Suppressor macrophage (primary cell): ENCODE measurements around the gene PVRIG.
"Not testable (repeated sequence)": the region's sequence is repeated elsewhere in the genome, so short reads cannot be mapped to it uniquely, and the experiment has no call there.

Experiments
- DNase-seq, 4 experiments: peaks; one replicate each; pipeline ENCODE4 v3.0.0-alpha.2; 2020 to 2022

Gene PVRIG

DNA sequence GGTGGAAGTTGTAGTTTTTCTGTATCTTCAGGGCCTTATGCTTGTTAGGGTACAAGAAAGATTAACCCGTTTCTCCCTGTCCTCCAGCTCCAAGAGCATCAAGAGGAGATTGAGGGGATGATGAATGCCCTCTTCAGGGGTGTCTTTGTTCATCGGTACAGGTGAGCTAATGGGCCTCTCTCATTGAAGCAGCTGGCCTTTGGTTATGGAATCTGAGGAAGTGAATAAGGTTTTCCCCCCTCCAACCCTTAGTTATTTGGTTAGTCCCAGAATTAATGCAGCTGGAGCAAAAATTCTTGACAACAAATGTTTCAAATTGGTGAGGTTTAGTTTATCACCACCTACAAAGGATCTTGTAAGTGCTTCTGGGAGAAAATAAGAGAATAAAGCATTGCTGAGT is 24.5 kb upstream of the PVRIG start:
- DNase-seq: no peak

DNA sequence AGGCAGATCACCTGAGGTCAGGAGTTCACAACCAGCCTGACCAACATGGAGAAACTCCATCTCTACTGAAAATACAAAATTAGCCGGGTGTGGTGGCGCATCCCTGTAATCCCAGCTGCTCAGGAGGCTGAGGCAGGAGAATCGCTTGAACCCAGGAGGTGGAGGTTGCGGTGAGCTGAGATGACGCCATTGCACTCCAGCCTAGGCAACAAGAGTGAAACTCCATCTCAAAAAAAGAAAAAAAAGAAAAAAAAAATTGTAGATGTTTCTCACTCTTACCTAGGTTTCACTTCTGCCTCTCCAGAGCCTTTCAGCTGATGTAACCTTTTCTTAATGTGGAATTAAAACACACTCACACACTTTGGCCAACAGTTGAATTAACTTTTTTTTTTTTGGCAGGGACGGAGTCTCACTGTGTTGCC is 23.8 kb upstream of the PVRIG start:
- DNase-seq: not testable (repeated sequence)

DNA sequence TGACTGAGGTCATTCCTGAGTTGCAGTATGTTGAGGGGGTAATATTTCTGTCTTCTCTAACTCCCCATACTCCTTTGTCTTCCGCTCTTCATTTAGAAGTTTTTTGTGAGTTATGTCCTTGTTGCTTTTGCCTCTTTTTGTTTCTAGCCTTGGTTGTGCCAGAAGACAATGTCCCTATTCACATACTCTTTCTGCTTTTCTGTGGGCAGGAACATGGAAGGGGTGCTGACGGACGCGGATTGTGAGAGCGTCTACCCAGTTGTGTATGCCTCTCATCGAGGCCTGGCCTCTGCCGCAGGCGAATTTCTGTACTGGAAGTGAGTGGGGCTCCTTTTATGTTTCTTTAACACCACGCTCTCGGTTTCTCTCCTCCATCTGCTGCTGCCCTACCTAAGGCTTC is 21.5 kb upstream of the PVRIG start:
- DNase-seq: no peak

DNA sequence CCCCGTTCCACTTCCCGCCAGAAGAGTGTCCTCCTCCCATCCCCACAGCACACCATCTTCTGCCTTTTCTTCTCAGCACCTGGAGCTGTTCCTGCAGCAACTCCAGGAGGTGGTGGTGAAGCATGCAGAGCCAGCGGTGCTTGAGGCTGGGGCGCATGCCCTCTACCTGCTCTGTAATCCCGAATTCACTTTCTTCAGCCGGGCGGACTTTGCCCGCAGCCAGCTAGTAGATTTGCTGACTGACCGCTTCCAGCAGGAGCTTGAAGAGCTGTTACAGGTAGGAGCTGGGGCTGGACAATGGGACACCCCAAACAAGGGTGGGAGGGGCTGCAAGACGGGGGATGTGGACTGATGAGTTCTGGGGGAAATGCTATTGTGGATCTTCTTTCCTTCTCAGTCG is 19.1 kb upstream of the PVRIG start:
- no peak for DNase-seq

DNA sequence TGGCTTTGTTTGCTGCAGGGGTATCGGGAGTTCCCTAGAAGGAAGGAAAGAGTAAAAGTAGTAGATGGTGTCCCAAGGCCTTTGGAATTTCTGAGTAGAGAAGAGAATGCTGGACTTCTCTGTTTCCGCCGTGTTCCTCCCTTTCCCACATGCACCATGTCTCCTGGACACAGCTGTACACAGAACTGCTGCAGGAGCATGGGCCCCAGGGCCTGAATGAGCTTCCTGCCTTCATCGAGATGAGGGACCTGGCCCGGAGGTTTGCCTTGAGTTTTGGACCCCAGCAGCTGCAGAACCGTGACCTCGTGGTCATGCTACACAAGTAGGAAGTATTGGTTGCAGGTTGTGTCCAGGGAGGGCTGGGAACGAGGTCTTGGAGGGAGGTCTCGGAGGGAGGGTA is 15.3 kb upstream of the PVRIG start:
- no peak for DNase-seq

DNA sequence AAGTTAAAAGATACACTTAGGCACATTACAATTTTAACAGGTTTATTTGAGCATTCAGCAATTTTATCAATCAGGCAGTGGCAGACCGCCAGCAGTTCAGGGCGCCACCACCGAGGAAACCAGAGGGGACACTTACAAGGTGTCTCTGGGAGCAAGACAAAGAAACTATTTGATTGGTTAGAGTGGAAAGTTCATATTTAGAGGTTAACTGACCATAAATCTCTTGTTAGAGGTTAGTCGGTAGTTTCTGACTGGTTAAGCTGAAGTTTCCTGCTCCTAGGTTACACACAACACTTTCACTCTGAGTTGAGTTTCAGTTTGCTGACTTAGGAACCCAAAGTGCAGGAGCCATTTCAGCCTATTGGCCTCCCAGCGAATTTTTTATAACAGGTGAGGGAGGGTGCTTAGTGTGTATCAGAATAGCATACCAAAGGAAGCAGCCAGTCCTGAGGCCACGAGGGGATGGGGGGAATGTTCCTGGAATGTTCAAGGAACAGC is 10.8 kb upstream of the PVRIG start:
- no peak for DNase-seq

DNA sequence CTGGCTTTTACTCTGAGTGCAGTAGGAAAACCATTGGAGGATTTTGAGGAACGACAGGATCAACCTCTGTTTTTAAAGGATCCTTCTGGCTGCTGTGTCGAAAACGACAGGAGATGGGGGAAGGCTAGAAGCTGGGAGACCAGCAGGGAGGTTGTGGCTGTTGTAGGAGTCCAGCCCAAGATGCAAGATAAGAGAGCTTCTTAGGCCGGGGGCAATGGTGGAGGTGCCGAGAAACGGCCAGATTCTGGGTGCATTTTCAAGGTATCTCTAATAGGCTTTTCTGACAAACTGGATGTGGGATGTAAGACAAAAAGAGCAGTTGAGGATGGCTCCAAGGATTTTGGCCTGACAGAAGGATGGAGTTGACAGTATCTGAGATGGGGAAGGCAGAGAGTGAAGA is 10.3 kb upstream of the PVRIG start:
- no peak for DNase-seq

DNA sequence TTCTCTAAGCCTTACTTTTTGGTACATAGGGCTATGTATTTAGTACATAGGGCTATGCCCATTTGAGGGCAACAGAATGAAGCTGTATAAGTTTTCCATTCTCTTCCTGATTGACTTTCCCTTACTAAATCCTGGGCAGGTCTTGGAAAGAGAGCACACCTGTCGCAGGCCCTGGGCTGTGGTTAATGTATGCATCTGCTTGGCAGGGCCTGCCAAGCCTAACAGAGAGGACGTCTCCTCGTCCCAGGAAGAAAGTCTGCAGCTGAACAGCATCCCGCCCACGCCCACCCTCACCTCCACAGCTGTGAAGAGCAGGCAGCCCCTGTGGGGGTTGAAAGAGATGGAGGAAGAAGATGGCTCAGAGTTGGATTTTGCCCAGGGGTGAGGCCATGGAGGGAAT is 8.9 kb upstream of the PVRIG start:
- no peak for DNase-seq

DNA sequence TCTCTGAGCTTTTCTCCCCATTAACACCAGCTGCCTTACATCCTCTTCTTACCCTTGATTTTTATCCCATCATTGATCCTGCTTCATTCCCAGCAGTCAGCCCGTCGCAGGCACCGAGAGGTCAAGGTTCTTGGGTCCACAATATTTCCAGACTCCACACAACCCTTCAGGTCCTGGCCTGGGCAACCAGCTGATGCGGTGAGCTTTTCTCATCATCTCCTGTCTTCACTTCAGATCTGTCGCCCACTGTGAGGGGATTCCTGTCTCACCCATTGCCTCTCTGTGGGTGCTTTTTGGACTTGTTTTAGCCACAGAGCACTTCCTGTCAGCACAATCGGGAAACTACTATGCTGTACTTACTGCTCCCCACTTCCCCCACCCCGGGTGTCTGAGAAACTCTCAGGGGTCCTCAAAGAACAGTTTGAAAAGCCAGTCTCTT is 8.4 kb upstream of the PVRIG start:
- no peak for DNase-seq

DNA sequence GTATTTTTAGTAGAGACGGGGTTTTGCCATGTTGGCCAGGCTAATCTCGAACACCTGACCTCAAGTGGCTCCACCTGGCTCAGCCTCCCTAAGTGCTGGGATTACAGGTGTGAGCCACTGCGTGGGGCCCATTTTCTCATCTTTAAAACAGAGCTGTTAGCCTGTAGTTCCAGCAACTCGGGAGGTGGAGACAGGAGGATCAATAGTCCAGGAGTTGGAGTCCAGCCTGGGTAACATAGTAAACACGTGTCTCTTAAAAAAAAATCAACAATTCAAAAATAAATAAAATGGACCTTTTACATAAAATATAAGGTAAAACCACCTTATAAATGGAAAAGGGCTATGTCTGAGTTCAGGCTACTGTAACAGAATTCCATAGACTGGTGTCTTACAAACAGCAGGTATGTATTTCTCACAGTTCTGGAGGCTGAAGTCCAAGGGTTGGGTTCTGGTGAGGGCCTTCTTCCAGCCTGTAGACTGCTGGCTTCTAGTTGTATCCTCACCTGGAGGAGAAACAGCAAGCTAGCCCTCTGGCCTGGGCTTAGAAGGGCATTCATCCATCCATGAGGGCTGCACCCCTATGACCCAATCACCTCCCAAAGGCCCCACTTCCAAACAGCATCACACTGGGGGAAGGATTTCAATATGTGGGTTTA is 7.0 kb upstream of the PVRIG start:
- no peak for DNase-seq

DNA sequence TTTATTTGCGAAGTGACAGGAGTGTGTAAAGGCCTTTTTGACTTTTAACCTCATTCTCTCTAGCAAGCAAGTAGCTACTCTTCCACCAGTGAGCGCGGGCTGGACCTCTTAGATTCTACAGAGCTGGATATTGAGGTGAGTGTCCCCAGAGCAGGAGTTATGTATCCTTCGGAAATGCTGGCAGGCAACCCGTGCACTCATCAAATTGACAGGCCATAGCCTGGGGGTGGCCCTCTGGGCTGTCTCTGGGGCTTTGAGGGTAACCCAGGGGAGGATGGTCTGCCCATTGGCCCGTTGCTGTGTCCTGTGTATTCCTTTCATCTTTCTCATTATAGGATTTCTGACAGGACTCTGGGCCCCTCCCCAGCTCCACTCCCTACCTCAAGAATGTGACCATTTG is 6.1 kb upstream of the PVRIG start:
- DNase-seq: no peak

DNA sequence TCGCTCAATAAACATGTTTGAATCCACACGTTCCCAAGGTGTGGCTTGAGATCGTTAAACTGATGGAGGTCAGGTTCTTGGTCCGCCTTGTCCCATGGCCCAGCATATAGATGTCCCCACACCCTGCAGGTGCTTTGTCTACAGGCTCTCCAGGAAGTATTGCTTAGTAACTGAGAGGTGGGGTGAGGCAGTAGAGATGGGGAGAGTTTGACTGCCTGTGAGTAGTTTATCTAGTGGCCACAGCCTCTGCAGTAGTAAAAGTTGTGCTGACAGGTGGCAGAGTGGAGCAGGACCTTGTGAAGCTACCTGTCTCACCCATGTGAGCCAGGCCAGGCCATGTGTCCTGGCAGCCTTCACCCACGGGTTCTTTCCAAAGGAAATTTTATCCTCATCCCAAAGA is 5.4 kb upstream of the PVRIG start:
- not testable (repeated sequence) for DNase-seq

DNA sequence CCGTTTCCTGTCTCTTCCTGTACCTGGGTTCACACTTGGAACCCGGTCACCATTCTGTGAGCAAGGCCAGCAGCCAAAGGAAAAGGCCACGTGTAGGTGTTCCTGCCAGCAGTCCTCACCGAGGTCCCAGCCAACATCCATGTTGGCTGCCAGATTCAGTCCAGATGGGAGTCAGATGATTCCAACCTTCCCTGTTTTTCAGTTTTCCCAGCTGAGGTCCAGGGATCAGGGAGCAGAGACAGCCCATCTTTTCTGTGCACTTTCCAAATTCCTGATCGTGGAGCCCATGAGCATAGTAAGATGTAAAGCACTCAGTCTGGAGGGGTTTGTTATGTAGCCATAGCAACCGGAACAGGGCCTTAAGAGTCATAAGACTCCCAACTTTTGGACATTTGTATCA is 3.9 kb upstream of the PVRIG start:
- no peak for DNase-seq

DNA sequence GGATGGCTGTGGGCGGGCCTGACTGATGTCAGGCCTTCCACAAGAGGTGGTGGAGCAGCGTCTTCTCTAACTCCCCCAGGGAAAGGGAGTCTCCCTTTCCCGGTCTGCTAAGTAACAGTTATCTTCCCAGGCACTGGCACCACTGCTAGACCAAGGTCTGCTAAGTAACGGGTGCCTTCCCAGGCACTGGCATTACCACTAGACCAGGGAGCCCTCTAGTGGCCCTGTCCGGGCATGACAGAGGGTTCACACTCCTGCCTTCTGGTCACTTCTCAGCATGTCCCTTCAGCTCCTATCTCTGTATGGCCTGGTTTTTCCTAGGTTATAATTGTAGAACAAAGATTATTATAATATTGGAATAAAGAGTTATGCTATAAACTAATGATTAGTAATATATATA is 1.8 kb upstream of the PVRIG start:
- DNase-seq: peak in 3 of 4 experiments; percentile 12 to 29 (median 26)

DNA sequence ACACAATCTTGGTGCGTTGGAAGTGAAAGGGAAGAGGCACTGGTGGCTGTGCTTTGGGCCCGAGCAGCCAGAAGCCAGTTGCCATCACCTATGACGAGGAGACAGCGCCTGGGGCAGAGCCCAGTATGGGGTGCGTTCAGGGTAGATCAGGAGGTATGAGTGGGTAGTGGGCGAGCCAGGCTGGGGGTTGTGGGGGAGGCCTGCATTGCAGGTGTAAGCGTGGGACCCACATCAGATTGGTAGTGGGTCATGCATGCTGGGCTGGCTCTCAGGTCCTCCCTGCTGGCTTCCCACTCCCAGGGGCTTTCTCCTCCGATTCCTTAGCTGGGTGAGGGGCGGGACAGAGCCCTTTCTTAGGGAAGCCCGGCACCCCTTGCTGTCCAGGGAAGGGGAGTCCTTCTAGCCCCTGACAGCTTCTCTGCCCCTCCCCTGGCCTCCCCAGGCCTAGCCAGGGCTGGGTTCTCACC is 445 bp upstream of the PVRIG start:
- no peak for DNase-seq

DNA sequence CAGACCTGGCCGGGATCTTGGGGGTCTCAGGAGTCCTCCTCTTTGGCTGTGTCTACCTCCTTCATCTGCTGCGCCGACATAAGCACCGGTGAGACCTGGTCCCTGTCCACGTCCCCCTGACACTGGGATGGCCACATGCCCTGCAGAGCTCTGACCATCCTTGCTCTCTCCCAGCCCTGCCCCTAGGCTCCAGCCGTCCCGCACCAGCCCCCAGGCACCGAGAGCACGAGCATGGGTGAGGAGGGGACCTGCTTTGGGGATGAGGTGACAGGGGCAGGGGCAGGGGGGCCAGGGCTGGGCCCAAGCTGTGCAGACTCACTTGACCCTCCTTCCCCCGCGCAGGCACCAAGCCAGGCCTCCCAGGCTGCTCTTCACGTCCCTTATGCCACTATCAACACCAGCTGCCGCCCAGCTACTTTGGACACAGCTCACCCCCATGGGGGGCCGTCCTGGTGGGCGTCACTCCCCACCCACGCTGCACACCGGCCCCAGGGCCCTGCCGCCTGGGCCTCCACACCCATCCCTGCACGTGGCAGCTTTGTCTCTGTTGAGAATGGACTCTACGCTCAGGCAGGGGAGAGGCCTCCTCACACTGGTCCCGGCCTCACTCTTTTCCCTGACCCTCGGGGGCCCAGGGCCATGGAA is 959 bp downstream of the PVRIG start:
- DNase-seq: no peak

DNA sequence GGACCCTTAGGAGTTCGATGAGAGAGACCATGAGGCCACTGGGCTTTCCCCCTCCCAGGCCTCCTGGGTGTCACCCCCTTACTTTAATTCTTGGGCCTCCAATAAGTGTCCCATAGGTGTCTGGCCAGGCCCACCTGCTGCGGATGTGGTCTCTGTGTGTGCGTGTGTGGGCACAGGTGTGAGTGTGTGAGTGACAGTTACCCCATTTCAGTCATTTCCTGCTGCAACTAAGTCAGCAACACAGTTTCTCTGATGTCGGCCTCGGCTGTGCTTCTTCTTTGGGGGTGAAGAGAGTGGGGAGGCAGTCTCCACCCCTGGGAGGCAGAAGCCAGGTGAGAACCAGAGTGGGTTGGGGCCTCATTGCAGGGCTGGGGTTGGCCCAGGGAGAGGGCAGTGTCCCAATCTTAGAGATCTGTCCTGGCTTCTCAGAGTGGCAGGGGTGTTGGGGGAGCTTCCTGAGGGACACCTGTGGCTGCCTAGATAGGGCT is 1.5 kb downstream of the PVRIG start:
- DNase-seq: no peak

DNA sequence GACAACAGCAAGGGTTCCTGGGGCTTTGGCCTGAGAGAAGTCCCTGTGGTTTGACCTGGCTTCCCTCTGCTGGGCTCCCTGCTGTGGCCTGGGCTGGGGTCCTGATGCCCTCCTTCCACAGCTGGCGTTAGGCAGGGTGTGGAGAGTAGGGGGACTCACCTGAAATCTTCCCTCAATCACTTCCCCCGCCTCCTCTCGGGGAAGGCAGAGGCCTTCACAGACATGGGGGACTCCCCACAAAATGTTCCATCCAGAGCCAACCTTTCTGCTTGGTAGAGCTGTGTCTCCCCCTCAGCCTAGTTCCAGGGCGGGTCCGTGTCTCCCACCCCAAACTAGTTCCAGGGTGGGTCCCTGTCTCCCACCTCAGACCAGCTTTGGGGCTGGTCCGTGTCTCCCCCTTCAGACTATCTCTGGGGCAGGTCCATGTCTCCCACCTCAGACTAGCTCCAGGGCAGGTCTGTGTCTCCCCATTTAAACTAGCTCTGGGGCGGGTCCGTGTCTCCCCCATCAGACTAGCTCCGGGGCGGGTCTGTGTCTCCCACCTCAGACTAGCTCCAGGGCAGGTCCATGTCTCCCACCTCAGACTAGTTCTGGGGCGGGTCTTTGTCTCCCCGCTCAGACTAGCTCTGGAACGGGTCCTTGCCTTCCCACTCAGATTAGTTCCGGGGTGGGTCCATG is 2.2 kb downstream of the PVRIG start:
- no peak for DNase-seq

DNA sequence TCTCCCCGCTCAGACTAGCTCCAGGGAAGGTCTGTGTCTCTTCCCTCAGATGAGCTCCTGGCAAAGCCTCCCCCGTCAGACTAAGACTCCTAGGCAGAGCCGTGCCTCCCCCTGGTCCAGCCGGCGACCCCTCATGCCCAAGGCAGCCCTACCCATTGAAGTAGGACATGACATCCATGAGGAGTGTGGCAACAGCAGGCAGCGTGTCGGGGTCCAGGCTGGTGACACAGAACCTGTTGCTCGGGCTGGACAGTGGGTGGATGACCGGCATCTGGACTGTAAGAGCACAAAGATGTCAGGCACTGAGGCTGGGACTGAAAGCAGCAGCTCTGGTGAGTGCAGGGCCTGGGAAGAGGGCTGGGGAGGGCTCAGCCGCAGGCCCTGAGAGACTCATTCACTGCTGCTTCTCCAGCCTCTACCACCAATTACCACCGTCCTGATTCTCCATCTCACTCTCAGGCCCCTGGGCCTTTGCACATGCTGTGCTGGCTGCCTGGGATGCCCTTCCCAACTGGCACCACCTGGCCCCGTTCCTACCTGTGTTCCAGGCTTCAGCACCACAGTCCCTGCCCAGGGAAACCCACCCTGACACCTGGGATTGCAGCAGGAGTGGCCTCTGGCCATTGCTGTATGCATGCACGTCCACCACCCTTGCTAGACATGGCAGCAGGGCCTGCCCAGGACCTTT is 2.8 kb downstream of the PVRIG start:
- no peak for DNase-seq

DNA sequence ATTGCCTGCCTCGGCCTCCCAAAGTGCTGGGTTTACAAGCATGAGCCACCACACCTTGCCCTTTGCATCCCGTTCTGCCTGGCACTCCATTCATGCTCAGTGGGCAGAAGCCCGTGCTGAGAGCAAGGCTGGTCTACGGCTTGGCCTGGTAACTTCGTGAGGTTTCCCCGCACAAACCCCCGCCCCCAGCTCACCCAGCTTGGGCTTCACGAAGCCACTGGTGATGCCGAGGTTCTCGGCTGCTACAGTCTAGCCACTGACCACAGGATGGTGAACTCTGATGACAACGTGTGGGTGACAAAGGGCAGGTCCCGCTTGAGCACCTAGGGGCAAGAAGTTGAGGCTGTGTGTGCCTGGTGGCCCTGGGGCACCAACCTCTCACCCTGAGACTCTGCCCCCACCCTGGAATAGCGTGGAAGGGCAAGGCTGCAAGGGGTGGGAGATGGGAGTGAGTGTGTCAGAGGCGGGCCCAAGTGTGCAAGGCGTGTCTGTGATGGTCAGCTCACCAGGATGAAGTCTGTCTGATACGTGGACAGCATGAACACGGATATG is 3.7 kb downstream of the PVRIG start:
- not testable (repeated sequence) for DNase-seq

DNA sequence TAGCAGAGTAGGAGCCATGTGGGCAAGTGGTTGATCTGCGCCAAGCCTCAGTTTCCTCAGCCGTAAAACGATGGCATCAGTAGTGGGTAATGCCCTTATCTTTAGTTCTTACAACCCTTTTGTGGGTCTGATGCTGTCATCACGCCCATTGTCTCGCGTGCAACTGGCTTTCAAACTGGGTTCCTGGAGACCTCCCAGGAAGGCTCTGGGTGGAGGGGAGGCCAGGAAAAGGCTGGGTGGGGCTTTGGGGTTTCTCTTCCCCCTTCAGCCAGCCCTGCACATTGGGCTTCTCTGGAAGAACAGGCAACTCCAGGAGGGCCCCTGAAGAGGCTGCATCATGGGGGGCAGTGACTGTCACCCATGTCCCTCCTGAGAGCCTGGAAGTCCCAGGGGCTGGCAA is 5.1 kb downstream of the PVRIG start:
- DNase-seq: not testable (repeated sequence)

DNA sequence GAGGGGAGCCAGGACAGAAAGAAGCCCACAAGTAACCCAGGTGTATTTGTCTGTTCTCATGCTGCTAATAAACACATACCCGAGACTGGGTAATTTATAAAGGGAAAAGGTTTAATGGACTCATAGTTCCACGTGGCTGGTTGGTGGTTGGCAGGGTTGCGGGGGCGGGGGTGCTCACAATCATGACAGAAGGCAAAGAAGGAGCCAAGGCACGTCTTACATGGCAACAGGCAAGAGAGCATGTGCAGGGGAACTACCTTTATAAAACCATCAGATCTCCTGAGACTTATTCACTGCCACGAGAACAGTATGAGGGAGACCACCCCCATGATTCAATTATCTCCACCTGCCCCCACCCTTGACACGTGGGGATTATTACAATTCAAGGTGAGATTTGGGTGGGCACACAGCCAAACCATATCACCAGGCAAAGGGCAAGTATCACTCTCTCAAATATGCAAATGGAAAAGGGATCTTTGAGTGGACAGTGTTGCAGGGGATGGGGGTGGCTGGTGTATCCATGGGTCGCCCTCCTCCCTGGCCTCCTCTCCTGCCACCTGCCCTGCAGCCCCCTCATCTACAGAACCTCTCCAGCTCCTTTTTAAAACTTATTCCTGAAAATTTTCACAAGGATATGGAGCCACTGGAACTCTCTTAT is 15.0 kb downstream of the PVRIG start:
- DNase-seq: not testable (repeated sequence)
